ENCODE measurements around the gene THBD.

DNA sequence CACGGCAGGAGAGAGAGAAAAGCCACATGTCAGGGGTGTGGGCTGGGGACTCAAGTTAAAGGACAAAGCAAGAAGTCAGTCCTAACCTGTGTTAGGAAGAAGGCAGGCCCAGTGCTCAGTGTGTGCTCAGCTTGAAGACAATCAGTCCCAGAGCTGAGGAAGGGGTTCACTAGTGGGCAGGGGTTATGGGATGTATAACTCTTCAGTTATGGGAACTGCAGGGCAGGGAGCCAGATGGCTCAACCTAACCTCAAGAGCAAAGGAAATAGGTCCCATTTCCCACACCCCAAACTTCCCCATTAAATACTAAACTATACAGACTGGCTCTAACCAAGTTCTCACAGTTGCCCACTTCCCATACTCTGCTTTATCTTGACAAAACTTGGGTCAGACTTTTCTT is 21.8 kb downstream of the THBD start:
- no peak for TF ChIP-seq EZH2 (IDR thresholded peaks at IDR 0.05; ENCODE audit: low read length, missing control alignments)
- TF ChIP-seq, protein P1, sequence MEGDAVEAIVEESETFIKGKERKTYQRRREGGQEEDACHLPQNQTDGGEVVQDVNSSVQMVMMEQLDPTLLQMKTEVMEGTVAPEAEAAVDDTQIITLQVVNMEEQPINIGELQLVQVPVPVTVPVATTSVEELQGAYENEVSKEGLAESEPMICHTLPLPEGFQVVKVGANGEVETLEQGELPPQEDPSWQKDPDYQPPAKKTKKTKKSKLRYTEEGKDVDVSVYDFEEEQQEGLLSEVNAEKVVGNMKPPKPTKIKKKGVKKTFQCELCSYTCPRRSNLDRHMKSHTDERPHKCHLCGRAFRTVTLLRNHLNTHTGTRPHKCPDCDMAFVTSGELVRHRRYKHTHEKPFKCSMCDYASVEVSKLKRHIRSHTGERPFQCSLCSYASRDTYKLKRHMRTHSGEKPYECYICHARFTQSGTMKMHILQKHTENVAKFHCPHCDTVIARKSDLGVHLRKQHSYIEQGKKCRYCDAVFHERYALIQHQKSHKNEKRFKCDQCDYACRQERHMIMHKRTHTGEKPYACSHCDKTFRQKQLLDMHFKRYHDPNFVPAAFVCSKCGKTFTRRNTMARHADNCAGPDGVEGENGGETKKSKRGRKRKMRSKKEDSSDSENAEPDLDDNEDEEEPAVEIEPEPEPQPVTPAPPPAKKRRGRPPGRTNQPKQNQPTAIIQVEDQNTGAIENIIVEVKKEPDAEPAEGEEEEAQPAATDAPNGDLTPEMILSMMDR (conservative IDR thresholded peaks at IDR 0.05 in 1 of 2, IDR thresholded peaks at IDR 0.05 in 1 of 2; ENCODE audit: low read depth in 1 of 2, low read length in 2 of 2) = no peak
